GM12864 (cell line): Measurements from ENCODE around the gene ZG16B.

Source experiments
- DNase-seq: peaks from one replicate; pipeline ENCODE4 v3.0.0-alpha.2; 2011; ENCODE audit warnings: low read depth
- H3K4me3 ChIP-seq: 2 replicates; pipeline ENCODE4 v1.5.1; 2011; ENCODE audit warnings: mild to moderate bottlenecking, low read depth, low read length, control low read depth
- TF ChIP-seq, protein P1 (sequence below): IDR thresholded peaks from 2 replicates; pipeline ENCODE4 v1.5.1; 2011; ENCODE audit warnings: low read depth, mild to moderate bottlenecking, moderate library complexity, low read length, control low read depth, inconsistent platforms; ENCODE audit errors: missing control alignments

Gene ZG16B

DNA sequence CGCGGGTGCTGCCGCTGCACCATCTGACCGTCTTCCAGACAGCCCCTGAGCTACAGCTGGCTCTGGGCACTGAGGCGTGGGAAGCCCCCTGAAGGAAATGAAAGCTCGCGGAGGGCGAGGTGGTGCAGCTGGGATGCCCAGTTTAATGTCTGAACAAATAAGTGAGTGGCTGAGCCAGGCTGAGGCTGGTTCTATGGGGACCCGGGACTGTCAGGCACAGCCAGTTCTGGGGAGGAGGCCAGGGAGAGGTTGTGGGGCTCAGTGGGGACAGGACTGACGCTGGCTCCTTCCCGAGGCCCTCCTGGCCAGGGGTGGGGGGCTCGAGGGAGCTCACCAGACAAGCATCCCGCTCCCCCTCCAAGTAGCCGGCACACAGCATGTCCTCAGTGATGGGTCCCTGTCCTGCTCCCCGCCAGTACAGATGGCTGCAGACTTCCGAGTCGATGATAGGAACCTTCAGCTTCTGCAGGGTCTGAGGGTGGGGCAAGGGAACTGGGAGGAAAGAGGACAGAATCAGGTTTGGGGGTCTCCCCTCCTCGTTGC lies 23.5 kb downstream of the ZG16B start:
- H3K4me3 ChIP-seq: no peak overlapping the region
- no peak for DNase-seq
- TF ChIP-seq, protein P1, sequence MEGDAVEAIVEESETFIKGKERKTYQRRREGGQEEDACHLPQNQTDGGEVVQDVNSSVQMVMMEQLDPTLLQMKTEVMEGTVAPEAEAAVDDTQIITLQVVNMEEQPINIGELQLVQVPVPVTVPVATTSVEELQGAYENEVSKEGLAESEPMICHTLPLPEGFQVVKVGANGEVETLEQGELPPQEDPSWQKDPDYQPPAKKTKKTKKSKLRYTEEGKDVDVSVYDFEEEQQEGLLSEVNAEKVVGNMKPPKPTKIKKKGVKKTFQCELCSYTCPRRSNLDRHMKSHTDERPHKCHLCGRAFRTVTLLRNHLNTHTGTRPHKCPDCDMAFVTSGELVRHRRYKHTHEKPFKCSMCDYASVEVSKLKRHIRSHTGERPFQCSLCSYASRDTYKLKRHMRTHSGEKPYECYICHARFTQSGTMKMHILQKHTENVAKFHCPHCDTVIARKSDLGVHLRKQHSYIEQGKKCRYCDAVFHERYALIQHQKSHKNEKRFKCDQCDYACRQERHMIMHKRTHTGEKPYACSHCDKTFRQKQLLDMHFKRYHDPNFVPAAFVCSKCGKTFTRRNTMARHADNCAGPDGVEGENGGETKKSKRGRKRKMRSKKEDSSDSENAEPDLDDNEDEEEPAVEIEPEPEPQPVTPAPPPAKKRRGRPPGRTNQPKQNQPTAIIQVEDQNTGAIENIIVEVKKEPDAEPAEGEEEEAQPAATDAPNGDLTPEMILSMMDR: no peak

GRCh38 chr16:2854700-2855309 lies 24.7 kb downstream of the ZG16B start:
- TF ChIP-seq, protein P1: peak; percentile 62
- no peak for DNase-seq

GRCh38 chr16:2855536-2855935 lies 25.4 kb downstream of the ZG16B start:
- TF ChIP-seq, protein P1: no peak
- no peak overlapping the region for H3K4me3 ChIP-seq
- DNase-seq: no peak

More at GRCh38 chr16:2854700-2855309, 24.7 kb downstream of the ZG16B start:
- H3K4me3 ChIP-seq: no peak overlapping the region

GRCh38 chr16:2856061-2856670 lies 26.1 kb downstream of the ZG16B start:
- TF ChIP-seq, protein P1: no peak
- DNase-seq: no peak
- no peak overlapping the region for H3K4me3 ChIP-seq

DNA sequence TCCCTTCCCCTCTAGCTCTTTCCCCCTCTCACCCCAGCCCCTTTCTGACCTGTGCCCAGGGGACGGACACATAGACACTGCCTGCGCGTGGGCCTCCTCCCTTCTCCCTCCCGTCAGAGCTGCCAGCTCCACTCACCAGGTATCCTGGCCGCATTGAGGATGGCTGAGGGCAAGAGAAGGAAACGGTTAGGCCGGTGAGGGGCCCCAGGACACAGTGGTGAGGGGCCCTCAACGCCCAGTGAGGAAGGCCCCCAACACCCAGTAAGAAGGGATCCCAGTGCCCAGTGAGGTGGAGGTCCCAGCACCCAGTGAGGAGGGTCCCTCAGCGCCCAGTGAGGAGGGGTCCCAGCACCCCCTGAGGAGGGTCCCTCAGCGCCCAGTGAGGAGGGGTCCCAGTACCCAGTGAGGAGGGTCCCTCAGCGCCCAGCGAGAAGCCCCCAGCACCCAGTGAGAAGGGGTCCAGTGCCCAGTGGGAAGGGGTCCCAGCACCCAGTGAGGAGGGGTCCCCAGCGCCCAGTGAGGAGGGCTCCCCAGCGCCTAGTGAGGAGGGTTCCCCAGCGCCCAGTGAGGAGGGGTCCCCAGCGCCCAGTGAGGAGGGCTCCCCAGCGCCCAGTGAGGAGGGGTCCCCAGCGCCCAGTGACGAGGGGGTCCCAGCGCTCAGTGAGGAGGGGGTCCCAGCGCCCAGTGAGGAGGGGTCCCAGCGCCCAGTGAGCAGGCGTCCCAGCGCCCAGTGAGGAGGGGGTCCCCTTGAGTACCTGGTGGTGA lies 26.8 kb downstream of the ZG16B start:
- no peak for DNase-seq
- no peak overlapping the region for H3K4me3 ChIP-seq
- TF ChIP-seq, protein P1: no peak

DNA sequence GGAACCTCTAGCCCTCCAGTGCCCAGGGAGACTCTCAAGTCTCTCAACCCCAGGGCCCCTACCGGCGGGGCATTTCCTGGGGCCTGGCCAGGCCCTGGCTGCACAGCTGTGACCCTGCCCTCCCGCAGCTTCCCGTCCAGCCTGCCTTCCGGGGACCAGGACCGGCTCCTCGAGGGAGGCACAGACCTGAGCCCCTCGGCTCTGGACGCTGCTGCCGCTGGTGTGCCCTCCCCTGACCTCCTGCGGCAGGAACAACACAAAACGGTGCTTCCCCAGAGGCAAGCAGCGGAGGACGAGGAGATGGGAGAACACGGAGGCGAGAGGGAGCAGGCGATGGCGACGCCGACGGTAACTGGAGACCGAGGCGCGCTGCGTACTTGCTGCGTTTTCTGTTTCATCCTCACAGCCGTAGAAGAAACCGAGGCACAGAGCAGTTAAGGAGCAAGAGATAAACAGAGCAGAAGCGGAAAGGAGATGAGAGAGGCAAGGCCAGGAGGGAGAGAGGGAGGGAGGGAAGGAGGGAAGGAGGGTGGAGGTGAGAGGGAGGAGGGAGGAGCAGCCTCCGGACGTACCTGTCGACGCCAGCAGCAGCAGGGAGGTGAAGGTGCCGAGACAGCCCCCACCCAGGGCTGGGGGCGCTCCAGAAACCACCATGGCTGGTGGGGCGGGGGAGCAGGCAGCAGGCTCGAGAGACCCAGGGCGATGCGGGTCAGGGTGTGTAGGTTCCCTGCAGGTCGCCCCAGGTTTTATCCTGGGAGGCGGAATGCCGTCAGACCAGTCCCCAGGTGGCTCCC lies 27.5 kb downstream of the ZG16B start, which contains the start of gene PRSS22:
TSS of gene PRSS22 (minus strand) at position 720 of the 794 bp plus-strand sequence. CDS start at position 654, 66 bp downstream.
- DNase-seq: no peak
- H3K4me3 ChIP-seq: no peak within 1 kb of the TSS
- TF ChIP-seq, protein P1: no peak
